RWPE1 (cell line): Measurements from ENCODE around the gene METTL1.

Source experiments
- CTCF ChIA-PET: fragments of 350-600 bp; sonication (Branson Sonifier 250); formaldehyde crosslinking; extraction: SDS; loops from one replicate; lab custom pipeline; 2021; lab: Yijun Ruan, JAX
- POLR2A ChIA-PET: fragments of 400-600 bp; formaldehyde crosslinking; extraction: SDS; loops from one replicate; lab custom pipeline; 2020; ENCODE audit warnings: antibody characterized with exemption; ENCODE audit not compliant: low non-redundant PET; lab: Yijun Ruan, JAX
- DNase-seq: peaks from one replicate; pipeline ENCODE4 v3.0.0; 2012; ENCODE audit warnings: low spot score
- H3K27ac ChIP-seq: fragments of 450-650 bp; 2 replicates; pipeline ENCODE4 v1.5.1; 2017
- TF ChIP-seq, protein P1 (sequence below): fragments of 450-650 bp; conservative IDR thresholded peaks from 2 replicates; pipeline ENCODE4 v1.5.1; 2017; ENCODE audit warnings: low read depth, mild to moderate bottlenecking

Gene METTL1

GRCh38 chr12:57766464-57767304, 5.2 kb downstream of the METTL1 start, which contains the start of gene CYP27B1:
Gene CYP27B1, minus strand, starts transcription at chr12:57767078. Its CDS starts 37 bp downstream, at chr12:57767041.
- CTCF ChIA-PET = interaction anchor here (0.6 to 2.3 kb wide), 6 partner anchors 8 to 762 kb away, joined by 3 to 9 read pairs (median 4); partner anchors contain the start of gene TSFM
- POLR2A ChIA-PET = no interaction called here
- DNase-seq = peak; percentile 68
- TF ChIP-seq, protein P1, sequence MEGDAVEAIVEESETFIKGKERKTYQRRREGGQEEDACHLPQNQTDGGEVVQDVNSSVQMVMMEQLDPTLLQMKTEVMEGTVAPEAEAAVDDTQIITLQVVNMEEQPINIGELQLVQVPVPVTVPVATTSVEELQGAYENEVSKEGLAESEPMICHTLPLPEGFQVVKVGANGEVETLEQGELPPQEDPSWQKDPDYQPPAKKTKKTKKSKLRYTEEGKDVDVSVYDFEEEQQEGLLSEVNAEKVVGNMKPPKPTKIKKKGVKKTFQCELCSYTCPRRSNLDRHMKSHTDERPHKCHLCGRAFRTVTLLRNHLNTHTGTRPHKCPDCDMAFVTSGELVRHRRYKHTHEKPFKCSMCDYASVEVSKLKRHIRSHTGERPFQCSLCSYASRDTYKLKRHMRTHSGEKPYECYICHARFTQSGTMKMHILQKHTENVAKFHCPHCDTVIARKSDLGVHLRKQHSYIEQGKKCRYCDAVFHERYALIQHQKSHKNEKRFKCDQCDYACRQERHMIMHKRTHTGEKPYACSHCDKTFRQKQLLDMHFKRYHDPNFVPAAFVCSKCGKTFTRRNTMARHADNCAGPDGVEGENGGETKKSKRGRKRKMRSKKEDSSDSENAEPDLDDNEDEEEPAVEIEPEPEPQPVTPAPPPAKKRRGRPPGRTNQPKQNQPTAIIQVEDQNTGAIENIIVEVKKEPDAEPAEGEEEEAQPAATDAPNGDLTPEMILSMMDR = no peak
- H3K27ac ChIP-seq = peak within 1 kb of the TSS; percentile 89

DNA sequence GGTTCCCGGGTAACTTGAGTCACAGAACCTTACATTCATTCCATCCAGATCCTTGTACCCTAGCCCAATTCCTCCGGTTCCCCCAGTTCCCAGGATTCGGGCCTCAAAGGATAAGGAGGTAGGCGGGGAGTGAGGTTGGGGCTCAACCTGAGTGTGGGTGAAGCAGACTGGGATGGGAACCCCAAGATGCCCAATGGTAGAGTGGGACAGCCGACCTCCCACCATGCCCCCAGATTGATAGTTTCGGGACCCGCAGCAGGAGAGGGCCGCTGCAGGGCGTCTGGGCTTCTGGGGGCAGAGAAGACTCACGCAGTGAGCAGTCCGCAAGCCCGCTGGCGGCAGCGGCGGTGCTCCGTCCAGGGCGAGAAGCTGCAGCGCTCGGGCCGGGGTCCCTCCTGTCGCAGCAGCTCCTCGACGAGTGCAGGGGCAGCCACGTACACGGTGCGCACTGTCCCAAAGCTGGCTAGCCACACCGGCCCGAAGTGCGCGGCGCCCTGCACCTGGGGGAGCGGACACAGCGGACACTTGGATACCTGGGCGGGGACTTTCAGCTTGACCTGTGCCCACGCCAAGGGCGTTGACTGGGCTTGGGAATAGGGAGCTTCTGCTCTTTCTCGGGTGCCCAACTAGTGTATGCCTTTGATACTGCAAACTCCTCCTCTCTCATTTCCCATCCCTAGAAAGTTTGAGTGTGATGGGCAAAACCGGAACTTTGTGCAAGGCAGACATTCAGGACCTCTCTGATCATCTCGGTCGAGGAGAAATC, 6.0 kb downstream of the METTL1 start:
- H3K27ac ChIP-seq = peak overlapping the region; percentile 89
- ChIA-PET POLR2A (no interaction called here), CTCF (interaction anchor here (0.6 to 2.3 kb wide), 6 partner anchors 7 to 141 kb away, joined by 3 to 9 read pairs (median 4); partner anchors contain the start of gene TSFM)
- no peak for DNase-seq
- TF ChIP-seq, protein P1 = no peak

GRCh38 chr12:57765003-57765697, 6.8 kb downstream of the METTL1 start:
- peak; percentile 69 for DNase-seq
- ChIA-PET CTCF (interaction anchor here (0.9 to 1.0 kb wide), 2 partner anchors 9 to 35 kb away, joined by 3 read pairs; no protein-coding TSS in a partner anchor), POLR2A (no interaction called here)
- H3K27ac ChIP-seq = peak overlapping the region; percentile 89
- TF ChIP-seq, protein P1 = peak; percentile 67

- CTCF ChIA-PET = interaction anchor here (0.9 to 1.0 kb wide), 2 partner anchors 9 to 36 kb away, joined by 3 read pairs; no protein-coding TSS in a partner anchor
- POLR2A ChIA-PET = no interaction called here
- no peak for DNase-seq
- TF ChIP-seq, protein P1 = no peak
- H3K27ac ChIP-seq = peak overlapping the region; percentile 89
Observed at GRCh38 chr12:57764662-57765002, 7.3 kb downstream of the METTL1 start.

GRCh38 chr12:57763881-57764661, 7.8 kb downstream of the METTL1 start:
- H3K27ac ChIP-seq = peak overlapping the region; percentile 89

More at GRCh38 chr12:57763881-57764661, 7.8 kb downstream of the METTL1 start:
- TF ChIP-seq, protein P1 = no peak
- POLR2A ChIA-PET = no interaction called here
- no peak for DNase-seq
- CTCF ChIA-PET = interaction anchor here (0.9 kb wide), 1 partner anchor 8 kb away, joined by 3 read pairs; no protein-coding TSS in a partner anchor
